GM12878 (cell line): ENCODE measurements around the gene TCP11L2. TPM values are rescaled to one million over a fixed set of nuclear protein-coding genes. Genes with fewer than 3 reads are reported as not detected.

Source experiments
- BCLAF1 ChIP-seq: fragments of 450-650 bp; IDR thresholded peaks from 2 replicates; pipeline ENCODE4 v1.6.1; 2017; ENCODE audit warnings: antibody characterized with exemption, mild to moderate bottlenecking, moderate library complexity
- CREB1 ChIP-seq: IDR thresholded peaks from 2 replicates; pipeline ENCODE4 v1.6.1; 2012; ENCODE audit warnings: low read depth, mild to moderate bottlenecking, inconsistent platforms
- CTCF ChIP-seq, 3 experiments: IDR thresholded peaks in 2 of 3; conservative IDR thresholded peaks in 1 of 3; 2 replicates each; pipeline ENCODE4 v1.5.1; 2011; ENCODE audit warnings: low read depth in 3 of 3, low read length in 3 of 3, mild to moderate bottlenecking in 3 of 3, control low read depth in 2 of 3, moderate library complexity in 2 of 3, inconsistent platforms in 1 of 3, mixed read lengths in 1 of 3; ENCODE audit not compliant: control insufficient read depth in 2 of 3, insufficient read depth in 1 of 3; ENCODE audit errors: extremely low read depth in 1 of 3
- E2F4 ChIP-seq: IDR thresholded peaks from 2 replicates; pipeline ENCODE4 v1.6.1; 2012; ENCODE audit warnings: low read depth, low read length, improper control_type of control experiment
- EP300 ChIP-seq, 2 experiments: fragments of 150-350 bp in 1 of 2; IDR thresholded peaks; 2 replicates each; pipeline ENCODE4 v1.6.1; 2011 to 2012; ENCODE audit warnings: low read depth in 2 of 2, low read length in 2 of 2, borderline replicate concordance in 1 of 2, improper control_type of control experiment in 1 of 2, inconsistent platforms in 1 of 2; ENCODE audit not compliant: control insufficient read depth in 1 of 2
- ETV6 ChIP-seq, 2 experiments: fragments of 450-650 bp in 1 of 2; IDR thresholded peaks in 1 of 2; conservative IDR thresholded peaks in 1 of 2; 2 replicates each; pipeline ENCODE4 v1.6.1; 2014; ENCODE audit warnings: antibody characterized with exemption in 1 of 2, borderline replicate concordance in 1 of 2, low read depth in 1 of 2, mild to moderate bottlenecking in 1 of 2, moderate library complexity in 1 of 2
- HSF1 ChIP-seq: fragments of 150-350 bp; IDR thresholded peaks from 2 replicates; pipeline ENCODE4 v1.6.1; 2014; ENCODE audit warnings: mild to moderate bottlenecking, low read depth, low read length
- IKZF2 ChIP-seq, 2 experiments: fragments of 450-650 bp; IDR thresholded peaks; 2 replicates each; pipeline ENCODE4 v1.6.1; 2017; ENCODE audit warnings: mild to moderate bottlenecking in 2 of 2, moderate library complexity in 2 of 2
- KLF5 ChIP-seq: fragments of 450-650 bp; IDR thresholded peaks from 2 replicates; pipeline ENCODE4 v1.6.1; 2014; ENCODE audit warnings: mild to moderate bottlenecking; ENCODE audit not compliant: partially characterized antibody
- NBN ChIP-seq: fragments of 450-650 bp; IDR thresholded peaks from 2 replicates; pipeline ENCODE4 v1.6.1; 2016
- PAX5 ChIP-seq: IDR thresholded peaks from 2 replicates; pipeline ENCODE4 v1.6.1; 2011; ENCODE audit warnings: low read depth, low read length, borderline replicate concordance
- PAX8 ChIP-seq: fragments of 450-650 bp; IDR thresholded peaks from 2 replicates; pipeline ENCODE4 v1.6.1; 2017; ENCODE audit warnings: mild to moderate bottlenecking, moderate library complexity
- POLR2A ChIP-seq: IDR thresholded peaks from 2 replicates; pipeline ENCODE4 v1.6.1; 2011; ENCODE audit warnings: low read depth, mild to moderate bottlenecking, low read length
- RB1 ChIP-seq: fragments of 450-650 bp; formaldehyde crosslinking; IDR thresholded peaks from 2 replicates; pipeline ENCODE4 v1.6.1; 2017; ENCODE audit warnings: mild to moderate bottlenecking, borderline replicate concordance
- RELA ChIP-seq: fragments of 450-650 bp; IDR thresholded peaks from 2 replicates; pipeline ENCODE4 v1.8.0; 2014; ENCODE audit warnings: borderline replicate concordance; ENCODE audit not compliant: partially characterized antibody
- RFX5 ChIP-seq: IDR thresholded peaks from 2 replicates; pipeline ENCODE4 v1.6.1; 2011; ENCODE audit warnings: low read depth, low read length, improper control_type of control experiment
- SREBF1 ChIP-seq: IDR thresholded peaks from 2 replicates; pipeline ENCODE4 v1.6.1; 2012; ENCODE audit warnings: mild to moderate bottlenecking, low read length
- TBL1XR1 ChIP-seq: IDR thresholded peaks from 2 replicates; pipeline ENCODE4 v1.6.1; 2012; ENCODE audit warnings: low read depth, low read length, improper control_type of control experiment
- ZNF384 ChIP-seq: IDR thresholded peaks from 2 replicates; pipeline ENCODE4 v1.6.1; 2012; ENCODE audit warnings: low read depth, mild to moderate bottlenecking, low read length, improper control_type of control experiment, borderline replicate concordance
- polyA plus RNA-seq, 11 experiments: library from polyadenylated mRNA; depleted of rRNA in 4 of 11; unstranded in 6 of 11; stranded (reverse) in 5 of 11; fragments of >200 nt; fragmentation: Nextera tagmentation in 4 of 11; fragmentation: Illumina TruSeq in 1 of 11; extraction: Ambion mirVana in 4 of 11; extraction: Trizol in 1 of 11; gene quantifications; 1 replicate in 1 of 11; 2 replicates in 10 of 11; pipeline versions ENCODE4 v1.2.1 to v1.2.3, GENCODE V29; 2011 to 2016; ENCODE audit warnings: inconsistent platforms in 2 of 11, missing spikeins in 2 of 11, low read depth in 1 of 11
- total RNA-seq, 4 experiments: library from RNA; depleted of rRNA in 3 of 4; stranded (reverse); fragments of >200 nt in 3 of 4; fragmentation: Illumina TruSeq in 1 of 4; extraction: Trizol in 1 of 4; gene quantifications; 2 replicates each; pipeline versions ENCODE4 v1.2.1 to v1.2.3, GENCODE V29; 2013 to 2021

Gene TCP11L2
- total and polyA plus RNA-seq, 10 of the 15 experiments (the other 5 are each of a cell fraction or from before 2014, with no cell fraction given) = 0.18 to 5.0 (median 0.90) TPM

- TF ChIP-seq EP300 (IDR thresholded peaks at IDR 0.05; ENCODE audit: borderline replicate concordance in 1 of 2, control insufficient read depth in 1 of 2, low read depth in 2 of 2, low read length in 2 of 2) (peak; percentile 19 to 24; a peak in 2 of 4 replicates), SREBF1 (no peak), RELA (peak; percentile 44), RB1 (no peak), ZNF384 (no peak), ETV6 (conservative IDR thresholded peaks at IDR 0.05 in 1 of 2, IDR thresholded peaks at IDR 0.05 in 1 of 2; ENCODE audit: borderline replicate concordance in 1 of 2, low read depth in 1 of 2) (no peak), HSF1 (no peak), TBL1XR1 (no peak), E2F4 (no peak), BCLAF1 (no peak), NBN (peak; percentile 59), RFX5 (no peak), POLR2A (0 out of 2 replicates have a peak, but pooled peaks have one; percentile 14), PAX8 (no peak), KLF5 (no peak), IKZF2 (IDR thresholded peaks at IDR 0.05) (peak; percentile 76 to 84), CTCF (IDR thresholded peaks at IDR 0.05 in 2 of 3, conservative IDR thresholded peaks at IDR 0.05 in 1 of 3; ENCODE audit: control insufficient read depth in 2 of 3, extremely low read depth in 1 of 3, insufficient read depth in 1 of 3, low read depth in 3 of 3, low read length in 3 of 3) (no peak), PAX5 (no peak), CREB1 (no peak)
Observed at GRCh38 chr12:106301611-106302321, 767 bp upstream of the TCP11L2 start (continued).
